GM19035 (cell line): ENCODE measurements around the gene GPC5.
"Not testable (repeated sequence)": the region's sequence is repeated elsewhere in the genome, so short reads cannot be mapped to it uniquely, and the experiment has no call there.

Experiments
- ATAC-seq: cut with Tn5 transposase; IDR thresholded peaks from one replicate; pipeline ENCODE4 v1.9.1; 2021; ENCODE audit not compliant: unreplicated experiment

The GPC5 gene

DNA sequence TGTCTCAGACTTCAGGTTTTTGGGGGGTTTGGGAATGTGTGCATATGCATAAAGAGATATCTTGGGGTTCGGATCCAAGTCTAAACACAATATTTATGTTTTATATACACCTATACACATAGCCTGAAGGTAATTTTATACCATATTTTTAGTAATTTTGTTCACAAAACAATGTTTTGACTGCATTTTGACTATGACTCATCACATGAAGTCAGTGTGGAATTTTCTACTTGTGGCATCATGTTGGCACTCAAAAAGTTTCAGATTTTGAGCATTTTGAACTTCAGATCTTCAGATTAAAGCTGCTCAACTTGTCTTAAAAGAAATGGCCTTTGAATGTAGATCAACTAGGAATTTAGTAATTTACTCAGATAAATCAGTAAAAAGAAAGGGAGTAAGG lies 1115.3 kb downstream of the GPC5 start:
- no peak for ATAC-seq

DNA sequence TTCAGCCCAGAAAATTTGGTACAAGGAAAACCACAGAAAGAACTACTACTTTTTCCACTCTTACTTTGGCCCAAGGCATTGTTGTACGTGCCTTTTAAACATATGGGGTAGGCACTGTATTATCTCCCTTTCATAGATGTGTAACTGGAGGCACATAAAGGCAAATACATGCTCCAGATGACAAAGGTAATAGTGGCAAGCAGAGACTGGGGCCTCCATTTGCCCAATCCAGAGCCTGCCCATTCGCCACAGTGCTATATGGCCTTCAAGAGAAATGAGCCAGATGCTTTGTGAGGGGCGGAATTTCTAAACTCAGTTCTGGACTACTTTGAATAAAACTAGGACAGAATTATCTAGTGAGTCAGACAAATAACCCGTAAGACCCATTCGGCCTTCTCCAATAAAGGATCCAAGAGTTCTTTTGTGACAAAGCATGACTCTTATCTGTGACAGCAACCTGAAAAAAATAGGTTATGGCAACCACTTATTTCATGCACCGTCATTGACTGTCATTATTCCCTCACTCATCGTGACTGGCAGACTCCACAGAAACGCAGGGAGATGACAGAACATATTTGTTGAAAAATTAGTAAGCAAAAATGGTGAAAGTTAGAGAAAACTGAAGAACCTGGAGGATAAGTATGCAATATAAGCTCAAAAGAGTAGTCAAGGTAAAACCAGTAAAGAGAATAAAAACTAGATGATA lies 1116.2 kb downstream of the GPC5 start:
- no peak for ATAC-seq

DNA sequence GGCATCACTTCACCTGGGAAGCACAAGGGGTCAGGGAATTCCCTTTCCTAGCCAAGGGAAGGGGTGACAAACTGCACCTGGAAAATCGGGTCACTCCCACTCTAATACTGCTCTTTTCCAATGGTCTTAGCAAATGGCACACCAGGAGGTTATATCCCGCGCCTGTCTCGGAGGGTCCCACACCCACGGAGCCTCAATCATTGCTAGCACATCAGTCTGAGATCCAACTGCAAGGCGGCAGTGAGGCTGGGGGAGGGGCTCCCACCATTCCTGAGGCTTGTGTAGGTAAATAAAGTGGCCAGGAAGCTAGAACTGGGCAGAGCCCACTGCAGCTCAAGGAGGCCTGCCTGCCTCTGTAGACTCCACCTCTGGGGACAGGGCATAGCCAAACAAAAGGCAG lies 1118.5 kb downstream of the GPC5 start:
- not testable (repeated sequence) for ATAC-seq

DNA sequence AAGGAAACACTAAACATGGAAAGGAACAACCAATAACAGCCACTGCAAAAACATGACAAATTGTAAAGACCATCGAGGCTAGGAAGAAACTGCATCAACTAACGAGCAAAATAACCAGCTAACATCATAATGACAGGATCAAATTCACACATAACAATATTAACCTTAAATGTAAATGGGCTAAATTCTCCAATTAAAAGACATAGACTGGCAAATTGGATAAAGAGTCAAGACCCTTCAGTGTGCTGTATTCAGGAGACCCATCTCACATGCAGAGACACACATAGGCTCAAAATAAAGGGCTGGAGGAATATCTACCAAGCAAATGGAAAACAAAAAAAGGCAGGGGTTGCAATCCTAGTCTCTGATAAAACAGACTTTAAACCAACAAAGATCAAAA lies 1120.2 kb downstream of the GPC5 start:
- ATAC-seq, result not testable (repeated sequence)

DNA sequence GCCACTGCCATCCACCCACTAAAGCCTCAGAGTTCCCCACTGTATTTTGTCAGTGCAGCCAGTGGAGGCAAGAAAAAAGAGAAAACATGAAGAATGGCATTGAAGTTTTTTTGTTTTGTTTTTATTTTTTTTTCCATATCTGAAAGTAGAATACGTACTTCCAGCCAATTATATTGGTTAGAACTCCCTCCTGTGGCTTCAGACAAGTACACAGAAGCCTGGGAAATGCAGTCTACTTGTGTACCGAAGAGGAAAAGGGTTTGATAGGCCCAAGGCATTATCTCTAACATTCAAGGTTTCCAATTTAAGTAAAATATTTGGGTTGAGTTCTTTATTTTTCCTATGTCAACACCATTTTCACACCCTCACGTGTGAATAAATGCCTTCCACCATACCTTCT lies 1131.9 kb downstream of the GPC5 start:
- ATAC-seq, result no peak

DNA sequence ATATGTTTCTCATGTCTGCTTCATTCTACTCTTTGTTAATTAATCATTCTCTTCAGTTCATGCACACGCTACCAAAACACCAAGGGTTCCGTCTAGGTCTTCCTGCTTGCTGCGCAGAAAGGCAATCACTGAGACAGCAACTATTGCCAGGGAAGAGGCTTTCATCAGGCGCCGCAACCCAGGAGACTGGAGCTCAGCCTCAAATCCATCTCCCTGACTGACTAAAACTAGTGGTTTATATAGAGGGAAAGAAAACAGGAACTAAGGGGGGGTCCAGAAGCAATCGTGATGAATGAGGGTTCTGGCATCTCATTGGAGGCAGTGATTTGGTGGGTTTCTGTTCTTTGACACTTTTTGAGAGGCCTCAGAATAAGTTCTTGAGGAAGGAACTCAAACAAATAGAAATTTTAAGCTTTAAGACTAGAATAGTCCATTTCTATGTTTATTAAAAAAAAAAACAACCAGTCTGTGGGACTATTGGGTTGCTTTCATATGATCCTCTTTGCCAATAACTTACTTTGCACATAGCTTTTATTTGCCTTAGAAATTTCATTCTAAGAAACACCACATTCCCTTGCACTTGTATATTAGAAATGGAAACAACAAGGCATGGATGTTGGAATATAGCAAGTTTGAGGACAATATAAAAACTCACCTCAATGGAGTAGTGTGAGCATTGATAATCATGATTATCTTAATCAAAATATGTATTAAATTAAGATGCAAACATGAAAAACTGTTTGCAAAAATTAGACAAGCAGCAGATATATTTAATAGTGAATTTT lies 1137.0 kb downstream of the GPC5 start:
- no peak for ATAC-seq

DNA sequence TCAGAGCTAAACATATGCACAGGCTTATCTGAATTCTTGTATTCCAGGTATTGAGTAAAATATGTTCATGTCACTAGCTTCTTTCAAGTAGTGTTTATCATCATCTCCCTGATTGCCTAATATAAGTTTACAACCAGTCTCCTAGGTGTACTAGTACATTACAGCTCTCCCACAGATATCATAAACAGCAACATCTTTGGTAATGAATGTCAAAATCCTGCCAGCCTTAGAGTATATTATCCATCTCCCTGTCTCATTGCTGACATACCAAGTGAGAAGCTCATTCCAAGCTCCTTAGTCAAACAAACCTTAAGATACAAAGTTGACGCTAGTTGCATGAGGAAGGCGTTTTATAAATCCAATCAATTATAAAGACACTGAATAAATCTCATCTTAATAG lies 1139.0 kb downstream of the GPC5 start:
- no peak for ATAC-seq

DNA sequence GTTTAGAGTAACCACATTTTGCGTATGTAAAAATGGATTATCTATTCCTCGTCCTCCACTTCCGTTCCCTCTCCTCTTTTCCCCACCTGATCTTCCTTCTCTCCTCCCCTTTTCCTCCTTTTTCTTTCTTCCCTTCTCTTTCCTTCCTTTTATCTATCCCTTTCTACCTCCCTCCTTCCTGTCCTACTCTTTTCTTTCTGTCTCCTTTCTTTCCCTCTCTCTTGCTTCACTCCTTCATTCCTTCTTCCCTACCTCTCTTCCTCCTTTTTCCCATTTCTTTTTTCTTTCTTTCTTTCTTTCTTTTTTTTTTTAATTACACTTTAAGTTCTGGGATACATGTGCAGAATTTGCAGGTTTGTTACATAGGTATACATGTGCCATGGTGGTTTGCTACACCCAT lies 1139.7 kb downstream of the GPC5 start:
- ATAC-seq, result no peak

DNA sequence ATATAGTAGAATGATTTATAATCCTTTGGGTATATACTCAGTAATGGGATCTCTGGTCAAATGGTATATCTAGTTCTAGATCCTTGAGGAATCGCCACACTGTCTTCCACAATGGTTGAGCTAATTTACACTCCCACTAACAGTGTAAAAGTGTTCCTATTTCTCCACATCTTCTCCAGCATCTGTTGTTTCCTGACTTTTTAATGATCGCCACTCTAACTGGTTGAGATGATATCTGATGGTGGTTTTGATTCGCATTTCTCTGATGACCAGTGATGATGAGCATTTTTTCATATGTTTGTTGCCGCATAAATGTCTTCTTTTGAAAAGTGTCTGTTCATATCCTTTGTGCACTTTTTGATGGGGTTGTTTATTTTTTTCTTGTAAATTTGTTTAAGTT lies 1140.7 kb downstream of the GPC5 start:
- not testable (repeated sequence) for ATAC-seq

DNA sequence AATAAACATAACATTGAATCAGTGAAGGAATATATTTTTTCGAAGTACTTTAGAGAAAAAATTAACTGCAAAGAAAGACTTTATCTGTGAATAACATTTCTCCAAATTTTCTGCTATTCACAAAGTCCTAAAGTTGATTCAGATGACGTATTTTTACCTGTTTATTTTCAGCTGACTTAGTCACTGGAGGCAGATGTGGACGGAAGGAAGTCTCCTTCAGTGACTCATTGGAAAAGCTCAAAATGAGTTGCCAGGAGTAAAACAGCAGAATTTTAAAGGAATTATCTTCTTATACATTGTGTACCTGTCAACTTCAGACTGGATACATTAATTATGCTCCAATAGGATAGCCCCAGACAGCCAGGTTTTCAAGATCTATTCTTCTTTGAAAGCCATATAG lies 1148.8 kb downstream of the GPC5 start:
- ATAC-seq, result no peak

DNA sequence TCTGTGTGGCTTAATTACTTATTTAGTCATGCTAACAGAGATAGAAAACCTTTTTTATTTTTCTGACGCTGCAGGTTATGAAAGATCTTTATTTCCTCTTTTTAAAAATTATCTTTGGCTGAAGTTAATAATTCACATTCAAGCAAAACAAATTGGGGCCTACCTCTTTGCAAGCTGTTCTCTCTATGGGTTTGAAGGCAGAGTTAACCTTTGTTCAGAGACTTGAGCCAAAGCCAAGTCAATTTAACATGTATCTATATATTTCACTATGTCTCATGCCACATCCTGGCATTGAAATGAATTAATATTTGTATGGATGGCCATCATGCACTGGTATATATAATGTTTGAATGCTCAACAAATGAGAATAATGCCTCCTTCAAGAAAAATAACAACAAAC lies 1150.9 kb downstream of the GPC5 start:
- ATAC-seq, result no peak

DNA sequence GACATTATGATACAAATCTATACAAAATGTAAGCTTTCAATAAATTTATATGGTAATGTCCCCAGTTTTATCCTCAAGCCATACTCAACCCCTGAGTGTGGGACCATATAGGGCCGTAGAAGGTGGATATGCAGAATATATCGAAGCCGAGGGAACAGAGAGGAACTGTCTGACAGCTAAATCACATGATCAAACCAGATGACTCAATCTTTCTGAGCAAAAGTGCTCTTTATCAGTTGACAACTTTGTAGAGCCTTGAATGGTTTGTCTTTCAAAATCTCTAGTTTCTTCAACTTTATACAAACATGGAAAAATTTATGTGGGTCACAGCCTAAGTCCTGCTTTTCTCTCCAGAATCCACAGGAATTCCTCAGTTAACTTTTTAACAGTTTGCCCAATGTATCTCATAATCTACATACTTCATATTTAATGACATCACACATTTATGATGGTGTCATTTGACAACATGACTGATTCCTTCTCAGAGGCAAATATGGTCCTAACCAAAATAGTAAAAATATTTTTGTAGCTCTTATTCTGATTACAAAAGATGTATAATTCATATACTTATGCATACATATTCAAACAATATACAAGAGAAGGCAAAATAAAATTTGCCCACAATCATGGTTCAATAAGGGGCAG lies 1155.2 kb downstream of the GPC5 start:
- ATAC-seq, result no peak

DNA sequence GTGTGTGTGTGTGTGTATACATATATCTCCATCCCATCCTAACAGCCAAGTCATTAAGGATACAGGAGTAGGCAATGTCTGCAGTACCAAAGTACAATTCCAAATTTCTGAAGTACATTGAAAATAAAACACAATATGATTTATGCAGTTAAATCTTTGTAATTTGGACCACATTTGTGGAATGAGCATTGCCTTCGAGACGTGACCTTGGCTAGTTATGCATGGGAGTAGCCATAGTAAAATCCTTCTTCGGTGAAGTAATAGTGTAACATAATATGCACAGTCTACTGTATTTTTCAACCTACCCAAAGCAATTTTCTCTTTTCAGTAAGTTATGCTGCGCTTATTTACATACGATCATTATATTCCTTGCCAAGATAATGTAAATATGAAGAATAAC lies 1162.5 kb downstream of the GPC5 start:
- no peak for ATAC-seq

DNA sequence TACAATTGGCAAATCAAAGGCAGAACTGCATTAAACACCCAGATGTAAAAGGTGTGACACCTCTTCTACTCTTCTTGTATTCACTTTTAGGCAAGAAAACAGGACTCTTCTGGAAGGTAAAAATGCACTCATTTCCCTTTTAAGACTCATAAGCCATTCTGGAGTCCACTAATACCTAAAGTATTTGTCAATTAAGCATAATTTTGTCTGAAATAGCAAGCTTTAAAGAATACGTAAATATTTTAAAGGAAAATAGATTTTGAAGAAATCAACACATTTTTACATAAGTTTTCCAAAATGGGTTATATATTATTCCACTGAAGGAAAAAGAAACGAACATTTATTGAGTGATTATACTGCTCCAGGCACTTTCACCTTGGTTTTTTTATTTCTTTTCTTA lies 1166.5 kb downstream of the GPC5 start:
- ATAC-seq, result no peak

DNA sequence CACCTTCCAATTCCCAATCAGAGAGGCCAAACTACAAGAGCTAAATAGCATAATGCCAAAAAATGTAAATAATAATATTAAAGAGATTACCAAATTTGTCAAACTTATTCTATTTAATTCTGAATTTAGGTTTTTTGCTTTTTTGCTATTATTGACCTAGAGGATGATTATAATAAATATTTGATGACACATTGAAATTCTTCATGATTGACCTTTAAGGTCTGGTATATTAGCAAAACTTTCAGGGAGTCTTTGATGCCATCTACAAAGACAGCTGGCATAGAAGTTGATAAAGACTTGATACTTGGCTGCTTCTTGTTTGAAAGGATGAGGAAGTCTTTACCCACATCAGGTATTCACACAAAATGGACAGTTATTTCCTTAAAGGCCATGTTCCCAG lies 1168.3 kb downstream of the GPC5 start:
- ATAC-seq, result no peak

DNA sequence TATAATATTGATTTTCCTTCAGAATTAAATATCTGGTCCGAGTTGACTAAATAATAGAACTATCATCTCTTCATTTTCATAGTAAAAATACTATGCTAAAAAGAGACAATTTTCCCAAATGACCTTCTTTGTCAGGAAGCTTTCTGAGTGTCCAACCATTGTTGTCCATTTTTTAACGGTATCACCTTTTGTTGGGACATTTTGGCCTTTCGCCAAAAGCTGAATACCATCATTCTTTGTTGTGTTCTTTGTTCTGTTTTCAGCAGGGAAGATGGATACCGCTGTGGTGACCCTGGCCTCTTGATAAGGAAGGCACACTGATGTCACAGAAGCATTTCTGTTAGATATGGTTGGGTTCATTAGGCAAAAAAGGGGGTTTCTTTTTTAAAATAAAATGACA lies 1173.8 kb downstream of the GPC5 start:
- ATAC-seq, result no peak

DNA sequence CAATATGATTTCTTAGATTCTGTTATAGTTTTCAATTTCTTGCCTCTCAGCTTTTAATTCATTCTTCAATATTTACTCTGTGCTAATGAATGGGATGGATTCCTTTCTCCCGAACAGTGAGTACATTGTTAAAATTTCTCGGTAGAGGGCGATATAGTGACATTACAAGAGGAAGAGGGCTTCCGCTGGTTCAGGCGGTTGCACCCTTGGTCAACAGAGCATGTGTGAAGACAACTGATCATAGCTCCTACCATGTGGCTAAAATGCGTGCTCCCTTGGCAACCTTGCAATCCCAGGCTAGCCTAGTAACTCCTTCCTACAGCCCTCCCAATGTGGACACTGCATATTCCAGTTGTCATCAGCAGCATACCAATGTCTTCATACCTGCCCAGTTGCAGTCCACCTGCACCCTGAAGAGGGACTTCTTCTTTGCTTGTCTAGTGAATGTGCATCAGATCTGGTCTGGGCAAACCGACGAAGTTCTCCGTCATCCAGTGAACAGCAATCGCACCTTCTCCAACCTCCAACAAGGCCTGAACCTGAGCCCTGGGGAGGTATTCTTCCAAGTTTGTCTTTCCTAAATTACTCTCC lies 1175.1 kb downstream of the GPC5 start:
- no peak for ATAC-seq

DNA sequence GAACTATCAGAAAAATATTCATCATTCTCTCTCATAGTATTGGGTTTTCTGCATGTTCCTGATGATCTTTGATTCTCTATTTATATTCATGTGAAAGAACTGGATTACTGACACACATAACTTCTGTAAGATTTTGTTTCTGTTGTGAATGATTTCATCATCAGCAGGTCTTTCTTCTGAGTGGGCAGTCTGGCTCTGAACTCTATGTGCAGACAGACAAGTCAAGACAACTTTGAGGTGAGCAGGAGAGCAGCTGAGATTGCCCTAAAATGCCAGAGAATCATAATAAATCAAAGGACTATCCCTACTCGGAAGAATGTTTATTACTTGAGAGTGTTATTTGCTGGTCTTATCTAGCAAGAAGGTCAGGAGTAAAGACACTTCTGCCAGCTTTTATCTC lies 1176.1 kb downstream of the GPC5 start:
- no peak for ATAC-seq

DNA sequence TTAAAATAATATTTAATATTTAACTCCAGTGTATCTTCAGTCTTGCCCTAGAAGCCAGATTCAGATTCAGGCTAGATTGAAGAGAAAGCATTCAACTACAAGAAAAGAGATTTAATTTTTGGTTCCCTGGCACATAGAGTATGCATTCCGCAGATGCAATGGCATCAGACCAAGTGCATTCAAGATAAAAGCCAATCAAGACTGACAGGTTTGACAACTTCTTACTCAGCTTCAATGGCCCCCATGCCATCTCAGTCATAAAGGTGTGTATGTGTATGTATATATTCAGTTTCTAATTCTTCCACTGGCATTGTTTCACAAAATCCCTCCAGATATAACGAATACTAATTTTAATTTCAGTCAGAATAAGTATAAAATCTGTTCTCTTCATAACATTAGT lies 1177.4 kb downstream of the GPC5 start:
- no peak for ATAC-seq

DNA sequence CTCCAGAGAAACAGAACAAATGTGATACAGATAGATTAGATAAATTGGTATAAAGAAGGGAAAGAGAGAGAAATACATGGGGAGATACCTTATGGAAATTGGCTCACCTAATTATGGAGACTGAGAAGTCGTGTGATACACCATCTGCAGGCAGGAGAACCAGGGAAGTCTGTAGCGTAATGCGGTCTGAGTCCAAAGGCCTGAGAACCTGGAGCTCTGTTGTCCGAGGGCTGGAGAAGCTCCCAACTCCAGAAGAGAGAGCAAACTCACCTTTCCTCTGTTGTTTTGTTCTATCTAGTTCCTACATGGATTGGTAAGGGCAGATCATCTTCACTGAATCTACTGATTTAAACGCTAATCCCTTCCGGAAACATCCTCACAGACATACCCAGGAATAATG lies 1179.9 kb downstream of the GPC5 start:
- ATAC-seq, result no peak

DNA sequence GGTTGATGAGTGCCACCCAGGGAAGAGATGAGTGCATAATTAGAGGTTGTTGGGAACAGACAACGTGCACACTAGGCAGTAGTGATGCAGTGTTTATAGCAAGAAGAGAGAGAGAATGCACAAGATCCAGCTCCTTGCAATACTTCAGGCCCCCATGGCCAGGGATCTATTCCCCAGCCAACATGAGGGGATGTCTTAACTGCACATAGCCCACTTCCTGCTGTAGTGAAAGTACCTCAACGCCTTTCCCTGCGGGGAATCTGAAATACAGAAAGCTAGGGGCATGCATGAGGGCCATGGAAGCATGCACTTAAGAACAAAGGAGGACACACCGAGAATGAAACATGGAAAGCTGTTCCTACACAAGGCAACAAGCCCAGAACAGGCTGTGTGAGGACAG lies 1191.5 kb downstream of the GPC5 start:
- ATAC-seq, result no peak

DNA sequence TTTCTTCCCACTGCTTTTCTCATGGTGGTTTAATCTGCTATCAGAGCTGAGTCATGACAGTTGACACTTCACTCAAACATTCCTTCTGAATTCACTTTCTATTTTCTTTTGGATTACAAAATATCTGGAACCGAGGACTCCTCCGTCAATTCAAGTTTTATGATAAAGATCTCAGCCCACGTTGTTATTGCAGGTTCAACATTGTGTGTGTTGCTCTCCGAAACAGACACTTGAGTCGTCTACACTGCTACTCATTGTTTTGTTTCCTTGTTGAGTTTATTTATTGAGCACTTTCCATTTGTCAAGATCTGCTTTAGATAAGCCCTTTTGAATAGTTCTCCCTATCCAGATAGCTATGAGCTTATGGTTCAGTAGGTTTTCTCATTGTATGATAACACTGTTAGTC lies 1192.1 kb downstream of the GPC5 start:
- no peak for ATAC-seq
